Measurements from ENCODE around the gene TTC7B. TPM values are rescaled to one million over a fixed set of nuclear protein-coding genes. Genes with fewer than 3 reads are reported as not detected.
A peak's percentile ranks its signal among the peaks of the same experiment; 100 is the strongest.
"Not testable (repeated sequence)": the region's sequence is repeated elsewhere in the genome, so short reads cannot be mapped to it uniquely, and the experiment has no call there.

TTC7B gene
- polyA plus RNA-seq, 1 donor (not counting 4 experiments of a cell fraction or from before 2014, with no cell fraction given), result 21.4 TPM

GRCh38 chr14:90827919-90828610, 11.8 kb upstream of the TTC7B start:
- peaks cover 8% of the 10 kb centered on the region for H3K4me1 ChIP-seq (ENCODE audit: control insufficient read depth, extremely low read depth, insufficient read depth, low read length)
- H3K9me1 ChIP-seq (ENCODE audit: control insufficient read depth, extremely low read depth, insufficient read depth, low read length), result no peaks in the 10 kb centered on the region
- H3K27ac ChIP-seq (ENCODE audit: control insufficient read depth, insufficient read depth, low read length), result no peak overlapping the region
- no peaks in the 10 kb centered on the region for H3K9me3 ChIP-seq (ENCODE audit: control insufficient read depth, low read depth, low read length)
- no peaks in the 10 kb centered on the region for H4K20me1 ChIP-seq (ENCODE audit: control insufficient read depth, extremely low read depth, insufficient read depth, low read length)
- no peaks in the 10 kb centered on the region for H3K79me2 ChIP-seq (ENCODE audit: control insufficient read depth, insufficient read depth, low read length)
- peak overlapping the region; percentile 16 for H3K9ac ChIP-seq (ENCODE audit: control insufficient read depth, extremely low read depth, insufficient read depth, low read length)
- peak overlapping the region; percentile 11 to 50 (median 43) for H3K4me3 ChIP-seq (ENCODE audit: control insufficient read depth in 2 of 3, extremely low read depth in 1 of 3, insufficient read depth in 2 of 3, low read depth in 1 of 3, low read length in 3 of 3)
- dilution Hi-C loops (cut with MboI; ENCODE audit: extremely low pct_ligation_motif_present, low sequenced_read_pairs), result no loop called here
- no peak for DNase-seq (ENCODE audit: low read depth, low spot score)
- TF ChIP-seq CTCF (optimal IDR thresholded peaks at IDR 0.05 in 1 of 3, IDR thresholded peaks at IDR 0.05 in 1 of 3, conservative IDR thresholded peaks at IDR 0.05 in 1 of 3; ENCODE audit: extremely low read depth in 1 of 3, insufficient read depth in 2 of 3, low read length in 3 of 3) (no peak), EZH2 (IDR thresholded peaks at IDR 0.05; ENCODE audit: low read length) (no peak)
- H3K4me2 ChIP-seq (ENCODE audit: control insufficient read depth, extremely low read depth, insufficient read depth, low read depth, low read length), result peak overlapping the region; percentile 90
- peak overlapping the region; percentile 85 for H2AFZ ChIP-seq (ENCODE audit: control insufficient read depth, low read length)
- FAIRE-seq, result peak; percentile 62
- no peaks in the 10 kb centered on the region for H3K36me3 ChIP-seq (ENCODE audit: control insufficient read depth in 2 of 2, extremely low read depth in 1 of 2, insufficient read depth in 2 of 2, low read length in 2 of 2)
- no peaks in the 10 kb centered on the region for H3K27me3 ChIP-seq (ENCODE audit: control insufficient read depth, extremely low read depth, insufficient read depth, low read length)

GRCh38 chr14:90823542-90823941, 7.3 kb upstream of the TTC7B start:
- H3K36me3 ChIP-seq (ENCODE audit: control insufficient read depth in 2 of 2, extremely low read depth in 1 of 2, insufficient read depth in 2 of 2, low read length in 2 of 2); H3K9me3 ChIP-seq (ENCODE audit: control insufficient read depth, low read depth, low read length); dilution Hi-C loops (cut with MboI; ENCODE audit: extremely low pct_ligation_motif_present, low sequenced_read_pairs); H3K9ac ChIP-seq (ENCODE audit: control insufficient read depth, extremely low read depth, insufficient read depth, low read length); H3K4me2 ChIP-seq (ENCODE audit: control insufficient read depth, extremely low read depth, insufficient read depth, low read depth, low read length); DNase-seq (ENCODE audit: low read depth, low spot score); H3K79me2 ChIP-seq (ENCODE audit: control insufficient read depth, insufficient read depth, low read length); H4K20me1 ChIP-seq (ENCODE audit: control insufficient read depth, extremely low read depth, insufficient read depth, low read length); H3K4me3 ChIP-seq (ENCODE audit: control insufficient read depth in 2 of 3, extremely low read depth in 1 of 3, insufficient read depth in 2 of 3, low read depth in 1 of 3, low read length in 3 of 3); H2AFZ ChIP-seq (ENCODE audit: control insufficient read depth, low read length); H3K27me3 ChIP-seq (ENCODE audit: control insufficient read depth, extremely low read depth, insufficient read depth, low read length); FAIRE-seq; H3K27ac ChIP-seq (ENCODE audit: control insufficient read depth, insufficient read depth, low read length); H3K9me1 ChIP-seq (ENCODE audit: control insufficient read depth, extremely low read depth, insufficient read depth, low read length): not testable (repeated sequence)
- H3K4me1 ChIP-seq (ENCODE audit: control insufficient read depth, extremely low read depth, insufficient read depth, low read length), result peaks cover 17% of the 10 kb centered on the region

- H4K20me1 ChIP-seq (ENCODE audit: control insufficient read depth, extremely low read depth, insufficient read depth, low read length), result no peaks in the 10 kb centered on the region
- dilution Hi-C loops (cut with MboI; ENCODE audit: extremely low pct_ligation_motif_present, low sequenced_read_pairs), result no loop called here
- no peaks in the 10 kb centered on the region for H3K27me3 ChIP-seq (ENCODE audit: control insufficient read depth, extremely low read depth, insufficient read depth, low read length)
- FAIRE-seq, result peak; percentile 91
- no peak overlapping the region for H3K27ac ChIP-seq (ENCODE audit: control insufficient read depth, insufficient read depth, low read length)
- H3K9ac ChIP-seq (ENCODE audit: control insufficient read depth, extremely low read depth, insufficient read depth, low read length), result no peak overlapping the region
- H3K9me1 ChIP-seq (ENCODE audit: control insufficient read depth, extremely low read depth, insufficient read depth, low read length), result no peaks in the 10 kb centered on the region
- TF ChIP-seq EZH2 (IDR thresholded peaks at IDR 0.05; ENCODE audit: low read length) (no peak), CTCF (optimal IDR thresholded peaks at IDR 0.05 in 1 of 3, IDR thresholded peaks at IDR 0.05 in 1 of 3, conservative IDR thresholded peaks at IDR 0.05 in 1 of 3; ENCODE audit: extremely low read depth in 1 of 3, insufficient read depth in 2 of 3, low read length in 3 of 3) (no peak)
- no peaks in the 10 kb centered on the region for H3K36me3 ChIP-seq (ENCODE audit: control insufficient read depth in 2 of 2, extremely low read depth in 1 of 2, insufficient read depth in 2 of 2, low read length in 2 of 2)
- peaks cover 10% of the 10 kb centered on the region for H3K4me1 ChIP-seq (ENCODE audit: control insufficient read depth, extremely low read depth, insufficient read depth, low read length)
- H3K4me3 ChIP-seq (ENCODE audit: control insufficient read depth in 2 of 3, extremely low read depth in 1 of 3, insufficient read depth in 2 of 3, low read depth in 1 of 3, low read length in 3 of 3), result no peak overlapping the region
- no peak overlapping the region for H2AFZ ChIP-seq (ENCODE audit: control insufficient read depth, low read length)
- no peak overlapping the region for H3K4me2 ChIP-seq (ENCODE audit: control insufficient read depth, extremely low read depth, insufficient read depth, low read depth, low read length)
- no peaks in the 10 kb centered on the region for H3K9me3 ChIP-seq (ENCODE audit: control insufficient read depth, low read depth, low read length)
- peak; percentile 23 for DNase-seq (ENCODE audit: low read depth, low spot score)
- no peaks in the 10 kb centered on the region for H3K79me2 ChIP-seq (ENCODE audit: control insufficient read depth, insufficient read depth, low read length)
These were observed 4.7 kb upstream of the TTC7B start for GRCh38 chr14:90820958-90821357.

Measured in keratinocyte (primary cell).